NB4 (cell line): Measurements from ENCODE around the gene INPP5A.

ENCODE experiments used
- DNase-seq: peaks from one replicate; pipeline ENCODE4 v3.0.0; 2010; ENCODE audit warnings: low read depth
- H3K4me3 ChIP-seq: one replicate; pipeline ENCODE4 v1.5.1; 2011; ENCODE audit warnings: mild to moderate bottlenecking, low read depth, low read length, moderate library complexity
- CTCF ChIP-seq: IDR thresholded peaks from one replicate; pipeline ENCODE4 v1.5.1; 2012; ENCODE audit warnings: low read depth, low read length
- MYC ChIP-seq: IDR thresholded peaks from 2 replicates; pipeline ENCODE4 v1.6.1; 2011; ENCODE audit warnings: low read depth, low read length
- POLR2A ChIP-seq: IDR thresholded peaks from 2 replicates; pipeline ENCODE4 v1.6.1; 2011; ENCODE audit warnings: mild to moderate bottlenecking; ENCODE audit not compliant: insufficient read length; ENCODE audit errors: extremely low read depth
- TF ChIP-seq, protein P1 (sequence below): IDR thresholded peaks from 2 replicates; pipeline ENCODE4 v1.6.1; 2011; ENCODE audit warnings: low read depth, low read length

Gene INPP5A

GRCh38 chr10:132507956-132508490 is 29.6 kb upstream of the INPP5A start:
- TF ChIP-seq, protein P1, sequence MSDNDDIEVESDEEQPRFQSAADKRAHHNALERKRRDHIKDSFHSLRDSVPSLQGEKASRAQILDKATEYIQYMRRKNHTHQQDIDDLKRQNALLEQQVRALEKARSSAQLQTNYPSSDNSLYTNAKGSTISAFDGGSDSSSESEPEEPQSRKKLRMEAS: no peak
- TF ChIP-seq CTCF (no peak), MYC (no peak), POLR2A (no peak)
- no peak overlapping the region for H3K4me3 ChIP-seq
- no peak for DNase-seq

DNA sequence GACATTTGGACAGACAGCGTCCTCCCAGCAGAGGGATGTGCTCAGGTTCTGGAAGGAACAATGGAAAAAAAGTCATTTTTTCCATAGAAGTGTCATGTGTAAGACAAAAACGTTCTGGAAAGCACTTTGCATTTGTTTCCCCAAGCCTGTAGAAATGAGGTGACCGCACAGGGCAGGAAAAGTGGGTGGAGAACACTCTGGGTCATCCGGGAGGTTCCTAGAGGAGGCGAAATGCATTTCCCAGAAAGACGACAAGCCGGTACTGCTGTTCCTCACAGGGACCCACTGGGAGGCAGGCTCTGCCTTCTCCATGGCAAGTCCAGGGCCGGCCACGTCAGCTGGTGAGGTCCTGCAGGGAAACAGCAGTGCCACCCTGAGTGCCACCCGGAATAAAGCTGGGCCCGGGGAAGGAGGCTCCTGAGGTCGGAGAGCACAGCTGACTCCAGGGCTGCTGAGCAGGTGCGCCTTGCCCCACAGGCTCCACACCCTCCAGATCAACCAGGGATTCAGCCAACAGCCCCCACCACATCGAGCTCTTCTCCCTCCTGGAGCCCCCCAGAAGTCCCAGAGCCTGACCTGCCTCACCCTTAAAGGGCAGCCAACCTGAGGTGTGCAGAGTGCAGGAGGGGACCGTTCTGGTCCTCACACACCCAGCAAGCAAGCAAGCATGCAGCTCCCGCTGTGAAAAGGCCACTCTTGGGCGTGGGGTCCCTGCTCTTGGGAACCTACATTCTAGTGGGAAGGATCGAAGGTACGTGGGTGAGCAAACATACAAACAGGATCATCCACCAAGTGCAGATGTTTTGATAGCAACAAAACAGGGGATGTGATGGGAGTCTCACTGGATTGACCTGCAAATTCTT is 28.8 kb upstream of the INPP5A start:
- H3K4me3 ChIP-seq: no peak overlapping the region
- DNase-seq: no peak
- TF ChIP-seq, protein P1: no peak
- no peak for TF ChIP-seq POLR2A
- no peak for TF ChIP-seq CTCF
- TF ChIP-seq MYC: no peak

- TF ChIP-seq CTCF: no peak
- TF ChIP-seq MYC: no peak
- no peak for TF ChIP-seq POLR2A
- TF ChIP-seq, protein P1: no peak
- H3K4me3 ChIP-seq: no peak overlapping the region
- DNase-seq: no peak
These were observed 27.9 kb upstream of the INPP5A start for GRCh38 chr10:132509506-132510173.

DNA sequence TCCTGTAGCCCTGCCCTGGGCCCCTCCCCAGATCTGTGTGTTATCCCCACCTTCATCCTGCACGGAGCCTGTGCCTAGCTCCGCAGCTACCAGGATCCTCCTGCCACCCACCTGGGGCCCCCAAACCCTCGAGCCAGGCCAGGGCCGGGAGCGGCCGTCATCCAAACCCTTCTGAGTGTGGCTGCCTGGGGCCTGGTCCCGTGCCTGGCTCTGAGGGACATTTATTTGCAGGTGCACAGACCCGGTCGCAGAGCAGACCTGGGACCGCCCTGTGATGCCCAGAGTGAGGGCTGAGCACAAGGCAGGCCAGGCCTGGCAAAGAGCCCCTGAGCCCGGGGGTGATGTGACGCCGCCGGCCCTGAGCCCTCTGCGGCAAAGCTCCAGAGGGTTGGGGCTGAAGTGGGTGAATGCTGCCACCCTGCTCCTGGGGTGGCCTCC is 27.4 kb upstream of the INPP5A start:
- no peak for DNase-seq
- TF ChIP-seq, protein P1: no peak
- TF ChIP-seq MYC (no peak), CTCF (no peak), POLR2A (no peak)
- H3K4me3 ChIP-seq: no peak overlapping the region

DNA sequence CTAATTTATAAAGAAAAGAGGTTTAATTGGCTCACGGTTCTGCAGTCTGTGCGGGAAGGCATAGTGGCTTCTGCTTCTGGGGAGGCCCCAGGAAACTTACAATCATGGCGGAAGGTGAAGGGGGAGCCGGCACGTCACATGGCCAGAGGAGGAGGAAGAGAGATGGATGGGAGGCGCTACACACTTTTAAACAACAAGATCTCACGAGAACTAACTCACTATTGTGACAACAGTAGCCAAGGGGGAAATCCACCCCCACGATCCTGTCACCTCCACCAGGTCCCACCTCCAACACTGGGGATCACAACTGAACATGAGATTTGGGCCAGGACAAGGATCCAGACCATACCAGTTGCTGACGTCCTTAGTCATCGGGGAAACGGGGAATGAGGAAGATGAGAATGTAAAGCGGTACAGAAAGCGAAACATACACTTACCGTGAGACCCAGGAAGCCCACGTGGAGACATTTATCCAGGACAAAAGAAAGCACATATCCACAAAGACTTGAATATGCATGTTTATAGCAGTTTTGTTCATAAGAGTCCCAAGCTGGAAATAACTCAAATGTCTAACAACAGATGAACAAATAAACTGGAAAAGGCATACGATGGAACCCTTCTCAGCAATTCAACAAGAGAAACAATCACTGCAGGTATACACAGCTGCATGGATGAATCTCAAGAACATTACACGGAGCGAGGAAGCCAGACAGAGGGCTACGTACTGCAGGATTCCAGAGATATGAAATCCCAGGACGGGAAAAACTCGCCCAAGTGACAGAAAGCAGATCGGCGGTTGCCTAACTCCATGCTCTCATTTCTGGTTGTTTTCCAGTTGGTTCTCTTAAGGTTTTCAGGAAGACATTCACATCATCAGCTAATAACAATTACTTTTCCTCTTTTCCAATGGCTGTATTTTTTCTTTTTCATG is 26.2 kb upstream of the INPP5A start:
- DNase-seq: no peak
- no peak overlapping the region for H3K4me3 ChIP-seq
- no peak for TF ChIP-seq POLR2A
- no peak for TF ChIP-seq MYC
- TF ChIP-seq, protein P1: no peak
- no peak for TF ChIP-seq CTCF
